ENCODE data around the gene SPATS2L. TPM values are rescaled to one million over a fixed set of nuclear protein-coding genes. Genes with fewer than 3 reads are reported as not detected.

The SPATS2L gene
- total RNA-seq, 1 donor from 2014 or later = 98.0 TPM

DNA sequence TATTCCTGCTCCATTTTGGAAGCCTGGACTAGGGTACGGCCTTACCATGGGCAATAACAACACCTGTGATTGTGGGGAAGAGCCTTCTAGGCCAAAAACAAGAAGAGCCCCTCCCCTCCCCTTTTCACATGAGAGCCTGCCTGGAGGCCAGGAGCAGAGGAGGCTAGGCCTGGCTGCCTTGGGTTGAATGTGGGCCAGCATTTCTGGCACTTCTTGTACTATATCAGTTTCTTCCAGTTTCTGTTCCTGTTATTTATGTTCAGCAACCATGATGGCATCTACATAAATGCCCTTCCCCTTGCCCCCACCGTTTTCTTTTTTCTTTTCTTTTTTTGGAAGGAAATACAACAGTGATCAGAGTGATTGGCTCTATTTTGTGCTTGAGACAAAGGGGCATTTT, 145.0 kb downstream of the SPATS2L start:
- no peak for DNase-seq
- no peak for ATAC-seq
- intact Hi-C loops (cut with micrococcal nuclease) = no loop called here

DNA sequence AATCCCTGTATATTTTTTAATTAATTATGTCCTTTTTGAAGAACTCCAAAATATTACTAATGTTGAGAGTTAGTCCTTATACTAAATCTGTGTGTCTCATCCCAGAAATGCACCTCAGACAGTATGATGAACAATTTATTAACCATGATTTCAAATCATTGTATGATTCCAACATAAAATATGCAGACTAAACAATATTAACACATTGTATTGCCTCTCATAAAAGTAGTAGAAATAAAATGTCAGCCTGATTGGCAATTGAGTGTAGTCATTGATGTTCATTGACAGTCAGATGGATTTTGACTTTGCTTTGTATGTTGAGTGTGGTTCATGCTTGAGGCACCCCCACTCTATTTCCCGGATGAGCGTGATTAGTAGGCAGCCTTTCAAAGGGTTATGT, 145.9 kb downstream of the SPATS2L start:
- intact Hi-C loops (cut with micrococcal nuclease) = no loop called here
- ATAC-seq (no peak), DNase-seq (no peak)

DNA sequence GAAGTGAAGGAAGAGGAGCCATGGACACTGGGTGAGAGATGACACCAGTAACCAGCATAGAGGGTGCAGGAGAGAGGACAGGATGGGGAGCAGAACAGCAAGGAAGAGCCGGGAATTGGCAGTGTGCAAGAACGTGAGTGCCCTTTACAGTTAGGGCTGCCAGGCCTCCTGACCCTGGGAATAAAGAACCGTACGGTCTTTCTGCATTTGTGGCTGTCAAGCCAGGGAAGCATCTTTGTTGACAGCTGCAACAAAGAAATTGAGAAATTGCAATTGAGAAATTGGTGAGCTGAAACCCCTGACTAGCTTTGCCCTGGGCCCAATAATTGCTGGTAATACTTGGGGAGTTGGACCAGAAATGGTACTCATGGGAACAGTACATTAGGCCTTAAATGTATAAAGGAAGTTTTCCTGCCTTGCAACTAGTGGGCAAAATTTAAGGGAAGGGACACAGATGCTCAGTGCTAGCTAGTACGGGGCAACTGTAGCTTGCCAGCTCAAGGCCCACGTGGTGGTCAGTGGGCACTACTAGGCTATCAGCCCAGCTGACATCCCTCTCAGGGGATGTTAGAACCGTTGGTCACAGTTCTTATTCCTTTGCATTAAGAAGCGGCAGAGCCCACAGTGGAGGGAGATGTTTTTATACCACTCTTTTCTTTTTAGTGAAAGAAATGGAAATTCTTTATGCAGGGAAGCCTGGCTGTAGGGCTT, 146.8 kb downstream of the SPATS2L start:
- DNase-seq (no peak), ATAC-seq (no peak)
- intact Hi-C loops (cut with micrococcal nuclease) = no loop called here

DNA sequence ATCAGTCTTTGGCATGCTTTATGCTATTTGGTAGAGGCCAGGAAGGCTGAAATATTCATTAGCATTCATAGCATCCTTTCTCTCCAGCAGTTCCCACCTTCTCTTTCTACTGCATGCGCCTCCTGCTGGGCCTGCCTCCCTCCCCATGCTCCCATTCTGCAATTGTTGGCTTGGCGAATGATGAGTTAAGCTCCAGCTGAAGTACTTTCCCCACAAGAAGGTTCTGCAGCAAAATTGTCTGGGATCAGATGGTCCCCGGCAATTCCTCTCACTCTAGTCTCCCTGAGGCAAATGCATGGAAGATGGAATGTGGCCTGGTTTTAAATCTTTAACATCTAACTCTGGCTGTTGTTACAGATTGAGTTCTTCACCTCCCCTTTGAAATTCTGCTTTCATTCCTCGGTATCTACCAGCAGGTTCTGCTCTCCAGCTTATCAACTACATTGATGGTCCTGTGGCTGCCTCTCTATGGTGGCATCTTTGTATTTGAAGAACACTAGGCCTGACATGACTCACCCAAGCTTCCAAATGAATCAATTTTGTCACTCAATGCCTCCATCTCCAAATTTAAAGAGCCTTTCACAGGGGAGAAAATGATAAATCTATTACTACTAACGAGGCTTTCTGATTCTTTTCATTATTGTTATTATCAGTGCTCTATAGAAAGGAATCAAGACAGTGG, 147.5 kb downstream of the SPATS2L start:
- intact Hi-C loops (cut with micrococcal nuclease) = no loop called here

DNA sequence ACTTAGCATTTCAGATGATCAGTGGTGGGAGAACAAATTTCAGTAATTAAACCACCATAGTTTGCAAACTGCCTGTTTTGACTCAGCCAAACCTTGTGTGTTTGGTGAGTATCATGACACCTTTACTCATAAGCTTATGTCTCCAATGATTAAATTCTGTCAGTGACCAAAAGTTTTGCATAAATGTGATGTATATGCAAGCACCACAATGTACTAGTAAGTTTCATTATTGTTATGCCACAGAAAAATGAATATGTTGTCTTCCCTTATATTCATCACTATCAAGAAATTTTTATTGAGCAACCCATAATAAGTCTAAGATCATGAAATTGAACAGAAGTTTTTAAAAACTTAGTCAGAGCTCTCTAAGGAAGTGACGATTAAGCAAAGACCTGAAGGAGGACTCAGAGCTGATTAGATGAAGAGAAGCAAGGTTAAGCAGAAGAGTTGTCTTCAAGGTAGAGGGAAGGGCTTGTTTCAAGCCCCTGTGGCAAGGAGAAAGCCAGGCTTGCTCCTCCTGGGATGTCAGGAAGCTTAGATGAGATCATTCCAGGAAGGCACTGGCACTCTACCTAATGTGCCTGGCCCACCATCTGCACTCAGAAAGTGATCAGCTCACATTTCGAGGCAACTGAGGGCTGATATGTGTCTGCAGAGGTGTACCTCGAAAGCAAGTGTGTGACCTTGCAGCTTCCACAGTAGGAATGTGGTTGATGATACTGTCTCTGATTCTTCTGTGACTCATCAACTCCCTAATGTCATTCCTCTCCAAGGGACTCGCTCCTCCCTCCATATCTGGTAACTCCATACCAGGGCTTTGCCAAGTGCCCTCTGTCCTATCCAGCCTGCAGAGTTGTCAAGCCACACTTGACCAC, 148.7 kb downstream of the SPATS2L start:
- DNase-seq (no peak), ATAC-seq (peak; percentile 60)
- intact Hi-C loops (cut with micrococcal nuclease) = no loop called here

More for the DNA sequence above, 147.5 kb downstream of the SPATS2L start:
- ATAC-seq (no peak), DNase-seq (no peak)

DNA sequence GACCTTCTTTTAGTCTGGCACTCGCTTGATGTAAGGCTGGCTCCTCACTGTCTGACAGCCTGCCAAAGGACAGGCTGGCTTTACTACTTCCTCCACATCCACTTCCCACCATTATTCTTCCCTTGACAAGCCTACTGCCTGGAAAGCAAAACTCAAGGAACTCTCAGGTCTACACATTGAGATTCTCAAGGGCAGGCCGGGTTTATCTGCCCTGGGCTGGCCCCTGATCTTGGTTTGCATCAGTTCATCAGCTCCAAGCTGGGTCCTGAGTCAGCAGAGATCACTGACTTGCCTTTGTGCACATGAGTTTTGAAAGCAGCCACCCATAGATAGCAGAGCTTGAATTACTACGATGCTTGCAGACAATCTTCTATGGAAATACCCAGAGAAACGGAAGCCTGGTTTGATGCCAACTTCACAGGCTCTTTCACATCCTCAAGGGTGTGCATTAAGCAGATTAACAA, 149.5 kb downstream of the SPATS2L start:
- ATAC-seq = peak; percentile 66
- no peak for DNase-seq
- intact Hi-C loops (cut with micrococcal nuclease) = no loop called here

DNA sequence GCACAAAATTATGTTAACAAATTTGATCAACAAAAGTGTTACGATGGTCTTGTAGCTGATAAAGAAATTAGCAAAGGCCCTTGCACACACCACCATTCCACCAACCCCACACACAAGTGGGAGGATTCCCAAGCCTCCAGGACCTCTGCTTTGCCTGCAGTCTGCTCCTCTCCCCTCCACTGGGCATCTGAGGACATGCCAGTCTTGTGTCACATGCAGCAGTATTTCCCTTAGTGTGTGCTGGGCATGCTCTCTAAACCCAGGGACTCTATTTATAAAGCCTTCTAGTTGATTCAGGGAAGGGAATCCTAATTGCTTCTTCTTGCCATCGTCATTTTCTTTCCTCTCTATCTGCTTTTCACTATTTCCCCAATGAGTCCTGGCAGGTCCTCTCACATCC, 150.1 kb downstream of the SPATS2L start:
- ATAC-seq = peak; percentile 91
- DNase-seq = no peak
- intact Hi-C loops (cut with micrococcal nuclease) = no loop called here

DNA sequence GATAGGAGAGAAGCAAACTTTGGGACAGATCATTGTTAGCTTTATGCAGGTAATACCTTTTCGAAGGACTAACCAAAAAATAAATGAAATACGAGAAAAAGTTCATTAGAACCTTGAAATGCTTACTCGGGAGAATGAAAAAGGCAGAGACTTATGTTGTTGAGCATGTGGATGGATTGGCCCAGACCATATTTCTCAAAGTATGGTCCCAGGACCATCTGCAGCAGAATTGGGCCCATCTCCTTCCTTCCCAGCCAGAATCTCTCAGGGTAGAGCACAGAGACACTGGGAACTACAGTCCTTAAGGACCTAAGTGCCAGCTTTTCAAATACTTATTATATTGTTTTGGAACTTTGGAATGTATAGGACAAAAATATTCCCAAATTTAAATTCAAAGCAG, 152.6 kb downstream of the SPATS2L start:
- intact Hi-C loops (cut with micrococcal nuclease) = no loop called here
- DNase-seq (no peak), ATAC-seq (no peak)

DNA sequence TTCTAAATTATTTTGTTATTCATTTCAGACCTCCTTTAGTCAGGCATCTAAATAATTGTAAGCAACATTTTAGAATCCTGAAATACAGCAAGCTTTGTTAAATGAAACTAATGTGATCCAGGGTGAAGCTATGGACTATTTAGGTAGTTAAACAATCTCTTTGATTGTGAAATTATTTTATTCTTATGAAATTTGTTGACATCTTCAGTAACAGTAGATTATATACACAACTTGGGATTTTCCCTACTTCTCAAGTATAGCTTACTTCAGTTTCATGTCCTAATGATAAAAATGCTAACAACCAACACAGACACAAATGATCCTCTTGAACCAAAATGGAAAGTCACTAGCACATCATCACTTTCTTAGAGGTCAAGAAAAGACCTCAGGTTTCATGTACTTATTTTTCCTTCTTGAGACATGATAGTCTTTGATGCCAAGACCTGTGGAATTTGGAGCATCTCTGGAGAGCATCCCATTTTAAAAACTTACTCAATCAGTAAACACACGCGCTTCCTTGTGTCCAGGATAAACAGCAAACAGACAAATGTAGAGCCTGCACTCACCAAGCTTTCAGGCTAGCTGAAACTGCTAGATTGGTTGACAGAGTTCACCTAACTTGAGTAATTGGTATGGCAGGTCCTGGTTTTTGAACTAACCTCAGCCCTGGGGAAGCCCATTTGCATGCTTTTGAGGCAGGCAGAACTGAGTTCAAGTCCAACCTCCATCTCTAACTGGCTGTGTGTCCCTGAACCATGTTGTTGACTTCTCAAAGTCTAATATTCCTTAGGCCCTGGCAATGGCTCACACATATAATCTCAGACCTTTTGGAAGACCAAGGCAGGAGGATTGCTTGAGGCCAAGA, 155.6 kb downstream of the SPATS2L start:
- ATAC-seq (no peak), DNase-seq (no peak)
- intact Hi-C loops (cut with micrococcal nuclease) = no loop called here

DNA sequence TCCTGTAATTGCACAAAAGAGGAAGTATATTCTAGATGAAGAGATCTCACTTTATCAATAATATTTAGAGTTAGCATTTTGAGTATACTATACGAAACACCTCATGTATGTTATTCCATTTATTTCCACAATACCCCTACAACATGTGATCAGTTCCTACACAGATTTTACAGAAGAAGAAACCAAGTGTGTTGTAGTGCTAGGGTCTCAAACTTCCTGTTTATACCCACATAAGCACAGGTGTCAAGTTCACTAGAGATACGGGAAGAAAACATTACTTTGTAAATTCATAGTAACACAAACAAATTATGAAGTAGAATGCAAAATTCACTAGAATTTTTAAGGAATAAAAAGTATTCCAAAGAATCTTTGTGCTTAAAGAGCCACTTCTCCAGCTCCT, 157.0 kb downstream of the SPATS2L start:
- DNase-seq (no peak), ATAC-seq (no peak)
- intact Hi-C loops (cut with micrococcal nuclease) = no loop called here

DNA sequence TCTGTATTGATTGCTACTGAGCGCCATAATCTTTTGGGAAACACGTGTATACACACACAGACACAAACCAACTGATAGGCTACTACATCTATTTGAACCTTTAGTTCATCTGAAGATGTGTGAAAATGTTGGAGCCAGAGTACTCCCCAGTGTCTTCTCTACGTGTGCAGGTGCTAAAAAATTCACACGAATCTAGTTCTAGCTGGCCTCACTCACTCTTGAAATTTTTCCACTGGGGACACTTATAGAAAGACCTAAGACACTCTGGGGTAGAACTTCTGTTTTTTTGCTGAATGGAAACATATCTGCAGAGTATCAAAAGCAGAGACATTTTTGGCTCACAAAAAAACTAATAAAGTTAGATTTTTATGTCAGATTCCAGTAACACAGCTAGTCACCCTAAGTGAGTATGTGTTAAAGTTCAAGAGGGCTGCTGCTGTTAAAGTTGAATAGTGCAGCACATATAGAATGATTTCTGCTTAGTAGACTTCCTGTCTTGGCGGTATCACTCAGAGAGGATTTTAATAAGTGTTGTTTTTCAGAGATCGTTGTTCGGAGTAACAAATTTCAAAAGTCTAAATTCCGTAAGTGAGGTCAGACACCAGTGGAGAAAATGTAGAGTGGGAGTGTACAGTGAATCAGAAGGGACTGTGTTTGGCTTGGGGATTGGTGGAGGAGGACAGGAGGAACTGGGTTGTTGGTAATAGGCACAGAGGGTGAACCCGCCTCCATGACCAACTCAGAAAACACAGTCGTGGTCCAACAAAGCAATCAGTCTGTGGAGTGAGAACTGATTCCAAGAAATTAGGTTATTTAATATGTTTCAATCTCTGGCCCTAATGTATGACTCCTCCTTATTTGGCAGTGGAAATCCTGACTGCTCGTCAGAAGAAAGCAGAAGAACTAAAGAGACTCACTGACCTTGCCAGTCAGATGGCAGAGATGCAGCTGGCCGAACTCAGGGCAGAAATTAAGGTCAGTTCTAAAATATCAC, 160.2 kb downstream of the SPATS2L start:
- ATAC-seq (peak; percentile 91), DNase-seq (no peak)
- intact Hi-C loops (cut with micrococcal nuclease) = no loop called here

DNA sequence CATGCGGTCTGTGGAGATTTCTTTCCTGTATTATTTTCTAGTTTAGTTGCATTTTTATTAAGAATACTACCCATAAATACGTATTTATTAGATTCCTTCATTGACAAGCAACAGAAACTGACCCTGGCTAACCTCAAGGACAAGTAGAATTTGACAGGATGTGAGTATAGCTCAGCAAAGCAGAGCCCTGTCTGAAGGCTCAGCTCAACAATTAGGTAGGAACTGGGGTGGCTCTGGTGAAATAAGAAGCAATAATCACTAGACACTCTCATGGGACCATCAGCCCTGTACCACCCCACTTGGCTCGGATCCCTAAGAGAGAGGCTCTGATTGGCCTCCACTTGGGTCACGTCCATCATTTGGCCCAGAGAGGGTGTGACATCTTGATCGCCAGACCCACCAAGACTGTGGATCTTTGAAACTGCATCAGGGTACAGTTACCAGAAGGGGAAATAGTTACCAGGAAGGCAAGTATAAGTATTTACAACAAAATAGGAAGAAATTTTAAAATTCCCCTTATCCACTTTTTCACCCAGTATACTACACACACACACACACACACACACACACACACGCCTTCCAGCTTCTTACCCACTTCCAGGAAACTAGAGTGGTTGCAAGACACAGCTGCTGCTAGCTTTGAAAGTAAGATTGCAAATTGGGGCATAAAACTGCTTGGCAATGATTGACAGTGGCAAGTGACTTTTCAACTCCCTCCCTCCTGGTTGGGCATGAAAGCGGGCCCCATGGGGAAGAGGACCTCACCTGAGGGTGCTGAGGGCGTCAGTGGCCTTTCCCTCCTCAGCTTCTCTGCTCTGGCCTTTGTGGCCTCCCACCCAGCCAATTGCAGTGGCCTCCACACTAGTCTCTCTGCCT, 161.6 kb downstream of the SPATS2L start:
- DNase-seq (no peak), ATAC-seq (no peak)
- intact Hi-C loops (cut with micrococcal nuclease) = no loop called here

DNA sequence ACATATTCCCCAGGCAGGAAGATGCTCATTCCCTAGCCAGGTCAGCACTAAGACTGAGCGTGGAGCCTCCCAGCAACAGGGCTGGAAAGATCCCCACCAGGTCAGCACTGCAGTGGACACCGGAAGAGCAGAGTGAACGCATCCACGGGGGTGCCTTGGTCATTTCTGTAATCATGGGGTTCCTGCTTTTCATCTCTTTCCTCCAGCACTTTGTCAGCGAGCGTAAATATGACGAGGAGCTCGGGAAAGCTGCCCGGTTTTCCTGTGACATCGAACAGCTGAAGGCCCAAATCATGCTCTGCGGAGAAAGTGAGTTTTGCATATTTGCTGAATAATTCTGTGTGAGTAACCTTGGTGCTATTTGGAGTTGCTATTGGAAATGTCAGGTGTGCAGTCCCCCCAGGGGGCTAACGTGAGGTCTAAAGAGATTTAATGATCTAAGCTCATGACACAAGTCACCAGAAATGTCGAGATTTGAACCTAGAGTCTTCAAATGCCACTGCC, 163.3 kb downstream of the SPATS2L start:
- DNase-seq (peak; percentile 51), ATAC-seq (peak; percentile 33)
- intact Hi-C loops (cut with micrococcal nuclease) = loop anchor here (10.0 kb wide), 1 partner anchor 245 kb away; no protein-coding TSS in a partner anchor

DNA sequence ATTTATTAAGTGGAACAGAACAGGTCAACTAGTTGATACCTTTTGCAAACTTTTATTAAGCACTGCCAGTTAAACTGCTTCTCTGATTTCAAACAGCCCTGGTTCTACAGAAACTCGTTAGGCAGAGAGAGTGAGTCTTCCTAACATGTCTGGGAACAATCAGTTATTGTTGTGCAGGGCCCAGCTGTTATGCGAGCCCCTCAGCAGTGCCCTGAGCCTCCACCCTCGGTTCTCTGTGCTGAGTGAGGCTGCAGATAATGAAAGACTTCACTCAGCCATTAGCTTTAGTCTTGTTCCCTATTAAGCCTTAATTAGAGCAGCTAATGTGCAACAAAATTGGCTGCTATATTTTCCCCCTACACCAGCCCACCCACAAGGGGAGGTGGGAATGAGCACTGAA, 163.7 kb downstream of the SPATS2L start:
- DNase-seq (no peak), ATAC-seq (no peak)
- intact Hi-C loops (cut with micrococcal nuclease) = loop anchor here (10.0 kb wide), 1 partner anchor 245 kb away; no protein-coding TSS in a partner anchor

DNA sequence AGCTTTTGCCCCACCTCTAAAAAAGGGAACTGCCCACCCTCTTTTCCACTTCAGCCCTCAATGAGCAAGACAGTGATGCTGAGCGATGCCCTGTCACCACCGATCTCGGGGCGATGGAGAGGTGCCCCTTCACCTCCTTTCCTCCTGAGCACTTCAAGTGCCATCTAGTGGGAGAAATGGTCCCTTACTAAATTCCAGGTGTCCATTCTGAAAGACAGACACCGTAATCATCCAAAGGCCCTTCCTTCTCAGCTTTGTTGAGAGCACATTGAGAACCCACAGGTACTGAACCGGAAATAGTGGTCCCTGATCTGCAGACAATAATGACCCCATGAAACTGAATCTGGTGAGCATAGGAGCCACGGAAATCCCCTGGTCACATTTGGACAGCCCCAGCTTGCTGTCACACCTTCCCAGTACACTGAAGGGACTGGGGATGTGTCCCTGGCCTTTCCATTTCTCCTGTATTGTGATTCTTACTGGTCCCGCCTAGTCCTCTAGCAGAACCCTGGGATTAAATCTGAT, 164.9 kb downstream of the SPATS2L start:
- no peak for ATAC-seq
- intact Hi-C loops (cut with micrococcal nuclease) = loop anchor here (10.0 kb wide), 1 partner anchor 247 kb away; no protein-coding TSS in a partner anchor
- no peak for DNase-seq

DNA sequence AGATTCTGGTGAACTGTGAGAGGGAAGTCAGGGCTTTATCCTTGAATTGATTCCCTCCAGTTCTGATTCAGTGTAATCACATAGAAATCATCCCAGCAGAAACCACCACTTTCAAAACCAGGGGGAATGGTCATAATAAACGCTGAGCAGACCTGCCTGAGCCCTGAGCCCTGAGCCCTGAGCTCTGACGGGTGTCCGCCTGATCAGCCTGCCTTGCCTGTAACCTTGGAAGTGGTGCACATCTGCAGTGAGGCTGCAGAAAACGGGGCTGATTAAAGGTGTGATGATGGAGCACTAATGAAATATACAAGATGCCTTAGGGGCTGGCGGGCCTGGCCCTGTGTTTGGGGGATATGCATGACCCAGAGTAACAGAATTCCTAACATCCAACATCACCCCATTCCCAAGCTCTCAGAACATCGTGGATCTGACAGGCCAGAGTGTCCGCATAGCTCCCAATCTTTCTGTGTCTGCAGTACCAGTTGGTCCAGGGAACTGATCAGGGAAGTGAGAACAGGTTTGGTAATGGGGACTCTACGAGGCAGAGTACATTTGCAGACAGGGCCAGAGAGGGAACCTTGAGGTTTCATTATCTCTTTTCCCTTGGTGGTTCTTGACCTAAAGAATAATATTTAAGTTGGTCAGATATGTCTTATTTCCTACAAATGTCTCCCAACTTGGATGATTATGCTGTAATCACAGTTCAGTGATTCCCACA, 165.6 kb downstream of the SPATS2L start:
- no peak for DNase-seq
- no peak for ATAC-seq
- intact Hi-C loops (cut with micrococcal nuclease) = loop anchor here (10.0 kb wide), 1 partner anchor 247 kb away; no protein-coding TSS in a partner anchor

Measured in left ventricle myocardium superior (tissue), 1 donor.